Activated gamma-delta T cell (primary cell): ENCODE measurements around the gene ZNF414.

Experiments used
- DNase-seq: peaks from one replicate; lab custom pipeline; 2025; lab: John Stamatoyannopoulos, UW

ZNF414 gene

DNA sequence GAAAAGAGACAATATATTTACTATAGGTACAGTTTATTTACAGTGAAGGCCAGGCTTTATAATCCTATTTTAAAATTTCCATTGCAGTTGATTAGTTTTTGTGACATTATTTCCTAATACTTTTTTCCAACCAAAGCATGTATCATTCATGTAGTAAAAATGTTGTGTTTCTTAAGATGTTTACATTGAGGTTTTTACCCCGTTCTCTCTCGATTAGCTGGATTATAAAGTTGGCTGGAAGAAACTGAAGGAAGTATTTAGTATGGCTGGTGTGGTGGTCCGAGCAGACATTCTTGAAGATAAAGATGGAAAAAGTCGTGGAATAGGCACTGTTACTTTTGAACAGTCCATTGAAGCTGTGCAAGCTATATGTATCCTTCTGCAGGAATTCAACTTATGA is 47.9 kb downstream of the ZNF414 start:
- DNase-seq: no peak

DNA sequence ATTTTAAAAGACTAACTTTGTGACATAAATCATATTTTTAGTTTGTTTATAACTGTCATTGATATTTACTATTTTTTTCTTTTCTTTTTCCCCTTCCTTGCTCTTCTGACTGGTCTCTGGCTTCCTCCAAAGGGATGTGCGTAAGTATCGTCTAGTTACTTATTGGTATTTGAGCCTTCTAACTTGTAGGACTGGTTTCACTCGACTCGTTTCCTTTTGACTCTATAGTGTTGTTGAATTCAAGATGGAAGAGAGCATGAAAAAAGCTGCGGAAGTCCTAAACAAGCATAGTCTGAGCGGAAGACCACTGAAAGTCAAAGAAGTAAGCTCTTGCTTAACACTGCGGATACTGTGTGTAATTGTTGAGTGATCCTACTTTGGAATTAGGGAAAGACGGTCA is 50.6 kb downstream of the ZNF414 start:
- no peak for DNase-seq

DNA sequence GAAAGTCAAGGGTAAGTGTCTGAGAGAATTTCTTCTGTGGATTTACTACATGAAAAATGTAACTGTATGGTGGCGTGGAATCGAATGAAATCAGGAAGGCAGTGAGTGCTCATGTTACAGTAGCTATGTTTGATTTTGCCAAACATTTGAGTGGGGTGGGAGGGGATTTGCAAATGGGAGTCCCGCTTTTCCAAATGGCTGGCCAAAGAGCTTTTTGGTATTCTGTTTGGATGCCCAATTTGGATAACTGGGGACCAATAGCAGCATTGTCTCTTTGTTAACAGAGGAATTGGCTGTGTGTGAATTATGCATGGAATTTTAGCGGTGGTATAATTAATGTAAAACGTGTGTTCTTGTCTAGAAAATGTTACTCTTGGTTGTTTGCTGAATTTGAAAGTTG is 51.4 kb downstream of the ZNF414 start:
- no peak for DNase-seq

DNA sequence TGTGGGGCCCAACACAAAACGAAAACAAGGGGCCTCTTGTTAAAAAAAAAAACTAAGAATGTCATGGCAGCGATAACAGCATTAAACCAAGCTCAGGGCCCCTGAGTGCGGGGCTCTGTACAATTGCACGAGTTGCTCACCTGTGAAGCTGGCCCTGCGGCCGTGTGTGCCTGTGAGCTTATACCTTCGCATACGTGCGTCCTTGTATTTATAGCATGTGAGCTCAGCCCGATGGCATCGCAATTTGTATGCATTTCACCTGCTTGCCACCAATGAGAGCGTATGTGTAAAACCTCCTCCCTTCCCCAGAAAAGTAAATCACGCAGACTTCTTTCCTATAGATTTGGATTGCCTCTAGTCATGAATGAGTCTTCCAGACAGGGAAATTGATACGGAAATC is 52.1 kb downstream of the ZNF414 start:
- no peak for DNase-seq

DNA sequence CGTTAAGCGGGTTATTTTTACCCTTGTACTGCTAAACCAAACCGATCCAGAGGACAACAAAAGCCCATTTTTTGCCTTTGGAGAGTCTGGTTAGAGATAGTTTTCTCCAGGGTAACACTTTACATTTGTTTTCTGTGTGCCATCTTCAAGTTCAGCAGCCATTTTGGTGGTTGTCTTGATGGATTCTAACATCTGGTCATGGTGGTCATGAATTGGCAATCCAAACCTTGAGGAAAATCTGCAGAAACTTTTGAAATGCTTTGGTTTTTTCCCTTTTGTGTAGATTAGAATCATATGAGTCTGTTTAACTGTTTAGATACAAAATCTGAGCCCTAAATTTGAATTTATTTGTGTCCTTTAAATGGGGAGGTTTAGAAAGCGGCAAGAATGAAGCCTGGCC is 52.6 kb downstream of the ZNF414 start:
- DNase-seq: no peak

DNA sequence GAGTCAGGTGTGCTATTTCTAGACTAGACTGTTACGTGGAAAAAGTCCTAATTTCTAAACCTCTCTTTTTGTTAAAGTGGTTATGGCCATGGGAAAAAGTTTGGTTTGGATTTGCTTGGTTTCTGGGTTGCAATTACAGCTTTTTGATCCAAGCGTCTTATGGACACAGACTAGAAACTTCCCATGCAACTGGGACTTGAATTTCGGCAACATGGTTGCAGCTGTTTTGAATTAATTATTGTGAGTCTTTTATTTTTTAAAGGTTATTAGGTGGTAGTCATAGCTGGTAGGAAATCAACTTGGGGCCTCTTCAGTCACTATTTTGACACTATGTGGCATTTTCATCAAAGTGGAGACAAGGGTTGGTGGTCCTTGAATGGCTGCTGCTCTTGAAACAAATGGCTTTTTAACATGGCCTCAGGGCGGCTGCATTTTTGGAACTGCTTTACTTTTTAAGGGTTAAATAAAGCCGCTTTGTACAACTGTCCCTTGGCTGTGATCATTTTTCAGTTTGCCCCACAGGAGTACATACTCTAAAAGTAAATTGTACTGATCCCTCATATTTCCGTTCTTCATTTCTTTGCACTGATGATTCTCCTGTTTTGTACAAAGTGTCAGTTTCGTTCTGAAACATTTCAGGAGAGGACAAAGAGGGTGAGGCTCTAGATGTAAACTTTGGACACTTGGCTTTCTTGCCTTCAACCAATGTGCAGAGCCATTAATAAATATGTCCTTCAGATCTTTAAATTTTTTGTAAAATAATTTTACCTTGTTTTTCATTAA is 53.3 kb downstream of the ZNF414 start:
- no peak for DNase-seq
